Activated T-helper 17 cell treated with anti-CD3 and anti-CD28 coated beads, Interleukin-2, amount 50 U/mL, for 72 hours (primary cell): Measurements from ENCODE around the gene MSANTD3. TPM values are rescaled to one million over a fixed set of nuclear protein-coding genes. Genes with fewer than 3 reads are reported as not detected.

Experiments
- ATAC-seq: fragments of 150-1000 bp; cut with Tn5 transposase; replicated peaks from 2 replicates; pipeline ENCODE4 v1.10.0; 2021; ENCODE audit warnings: mild to moderate bottlenecking, moderate library complexity
- H3K27ac Mint-ChIP-seq: one replicate; pipeline ENCODE4 v1.8.0; 2022; ENCODE audit warnings: mixed read lengths
- H3K27me3 Mint-ChIP-seq: one replicate; pipeline ENCODE4 v1.8.0; 2022; ENCODE audit warnings: mixed read lengths
- H3K36me3 Mint-ChIP-seq: one replicate; pipeline ENCODE4 v1.8.0; 2022; ENCODE audit warnings: low read depth, mild to moderate bottlenecking, mixed read lengths
- H3K4me1 Mint-ChIP-seq: one replicate; pipeline ENCODE4 v1.8.0; 2022; ENCODE audit warnings: mixed read lengths
- H3K4me3 Mint-ChIP-seq: one replicate; pipeline ENCODE4 v1.8.0; 2022; ENCODE audit warnings: mild to moderate bottlenecking, mixed read lengths
- H3K9me3 Mint-ChIP-seq: one replicate; pipeline ENCODE4 v1.8.0; 2022; ENCODE audit warnings: mixed read lengths
- total RNA-seq, 2 donors: library from RNA; stranded (reverse); gene quantifications; one replicate each; pipeline ENCODE4 v1.2.3, GENCODE V29; 2022

The MSANTD3 gene
- total RNA-seq, 2 donors from 2014 or later = 17.3 to 23.3 TPM

GRCh38 chr9:100492952-100493351 is 66.0 kb downstream of the MSANTD3 start:
- H3K4me1 Mint-ChIP-seq = no peaks in the 10 kb centered on the region
- no peaks in the 10 kb centered on the region for H3K27me3 Mint-ChIP-seq
- H3K9me3 Mint-ChIP-seq = no peaks in the 10 kb centered on the region
- H3K27ac Mint-ChIP-seq = no peak overlapping the region
- no peak for ATAC-seq
- H3K4me3 Mint-ChIP-seq = no peak overlapping the region
- no peaks in the 10 kb centered on the region for H3K36me3 Mint-ChIP-seq

DNA sequence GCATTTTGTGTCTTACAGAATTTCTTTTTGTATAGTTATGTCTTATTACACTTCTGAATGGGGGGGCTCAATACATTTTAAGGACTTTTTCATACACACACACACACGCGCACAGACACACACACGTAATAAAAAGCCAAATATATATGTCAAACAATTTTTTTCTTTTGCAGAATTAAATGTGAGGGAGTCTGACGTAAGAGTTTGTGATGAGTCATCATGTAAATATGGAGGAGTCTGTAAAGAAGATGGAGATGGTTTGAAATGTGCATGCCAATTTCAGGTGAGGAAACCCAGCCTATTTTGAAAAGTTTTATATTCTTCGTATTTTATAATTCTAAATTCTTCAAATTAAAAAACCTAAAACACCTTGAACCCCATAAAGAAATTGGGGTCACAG is 71.6 kb downstream of the MSANTD3 start:
- Mint-ChIP-seq H3K4me1 (no peaks in the 10 kb centered on the region), H3K27me3 (no peaks in the 10 kb centered on the region), H3K36me3 (no peaks in the 10 kb centered on the region), H3K27ac (no peak overlapping the region), H3K4me3 (no peak overlapping the region), H3K9me3 (no peaks in the 10 kb centered on the region)
- no peak for ATAC-seq

DNA sequence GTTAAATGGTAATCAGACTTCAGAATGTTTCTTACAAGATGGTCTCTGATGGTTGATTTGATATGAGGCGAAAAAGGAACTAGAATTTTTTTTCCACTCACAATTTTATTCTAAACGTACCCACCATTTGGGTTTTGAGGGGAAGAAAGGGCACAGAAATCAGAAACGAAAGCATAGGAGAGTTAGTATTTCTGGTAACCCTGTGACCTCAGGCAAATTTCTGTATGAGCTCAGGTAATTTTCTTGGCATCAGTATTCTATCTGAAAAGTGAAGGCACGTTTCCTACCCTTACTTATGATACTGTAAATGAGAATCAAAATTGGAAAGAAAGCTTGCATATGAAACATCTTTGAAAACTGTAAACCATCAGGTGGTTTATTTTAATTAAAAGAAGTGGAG is 72.5 kb downstream of the MSANTD3 start:
- no peak overlapping the region for H3K4me3 Mint-ChIP-seq
- no peaks in the 10 kb centered on the region for H3K27me3 Mint-ChIP-seq
- ATAC-seq = no peak
- no peaks in the 10 kb centered on the region for H3K36me3 Mint-ChIP-seq
- no peaks in the 10 kb centered on the region for H3K4me1 Mint-ChIP-seq
- no peaks in the 10 kb centered on the region for H3K9me3 Mint-ChIP-seq
- H3K27ac Mint-ChIP-seq = no peak overlapping the region

DNA sequence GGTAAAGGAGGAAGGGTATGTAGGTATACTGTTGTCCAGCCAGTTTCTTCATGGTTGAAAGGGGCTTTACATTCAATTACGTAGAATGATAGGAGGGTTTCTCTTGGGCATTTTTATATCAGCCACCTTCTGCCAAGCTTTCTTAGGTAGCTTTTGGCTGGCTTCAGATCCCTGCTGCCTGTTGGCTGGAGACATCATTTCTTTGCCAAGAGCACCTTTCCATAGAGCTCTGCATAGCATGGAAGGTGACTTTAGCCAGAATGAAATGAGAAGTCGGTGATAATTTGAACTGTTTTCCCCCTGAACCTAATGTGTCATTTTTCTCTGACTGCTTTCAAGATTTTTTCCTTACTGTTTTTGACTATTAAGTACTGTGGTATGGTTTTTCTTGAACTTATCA is 72.9 kb downstream of the MSANTD3 start:
- Mint-ChIP-seq H3K4me3 (no peak overlapping the region), H3K4me1 (no peaks in the 10 kb centered on the region), H3K27me3 (no peaks in the 10 kb centered on the region), H3K27ac (no peak overlapping the region), H3K36me3 (no peaks in the 10 kb centered on the region), H3K9me3 (no peaks in the 10 kb centered on the region)
- ATAC-seq = no peak

Other genes with a start within 250 kb of the MSANTD3 start
- 10 to 100 TPM; 19.3 to 32.8 TPM for gene TEX10, start 74.2 kb upstream of the MSANTD3 start, total RNA-seq
- under 1 TPM in 1 of 2 donors, not detected in 1; 0.37 TPM for gene TMEFF1, start 46.0 kb downstream of the MSANTD3 start, total RNA-seq
- gene CAVIN4, start 150.9 kb downstream of the MSANTD3 start, total RNA-seq = under 1 TPM; 0.32 to 0.45 TPM